NCI-H82 (cell line): ENCODE measurements around the gene LPCAT3.

Source experiments
- DNase-seq: peaks from one replicate; lab custom pipeline; 2025; lab: John Stamatoyannopoulos, UW

Gene LPCAT3

GRCh38 chr12:6936636-6937480 lies 81.4 kb downstream of the LPCAT3 start:
- peak; percentile 69 for DNase-seq

GRCh38 chr12:6936194-6936635 lies 82.1 kb downstream of the LPCAT3 start:
- no peak for DNase-seq

GRCh38 chr12:6935371-6936193 lies 82.7 kb downstream of the LPCAT3 start:
- no peak for DNase-seq

GRCh38 chr12:6934110-6934509 lies 84.2 kb downstream of the LPCAT3 start:
- DNase-seq, result no peak

- DNase-seq, result no peak
Measured at GRCh38 chr12:6932766-6933165, 85.5 kb downstream of the LPCAT3 start.

- no peak for DNase-seq
Measured at GRCh38 chr12:6929466-6930452, 88.5 kb downstream of the LPCAT3 start.

GRCh38 chr12:6928703-6929407 lies 89.4 kb downstream of the LPCAT3 start:
- DNase-seq, result no peak

GRCh38 chr12:6928022-6928702 lies 90.1 kb downstream of the LPCAT3 start:
- no peak for DNase-seq

- peak; percentile 92 for DNase-seq
Measured at GRCh38 chr12:6927379-6928021, 90.8 kb downstream of the LPCAT3 start, which contains the start of gene ATN1. Gene ATN1, plus strand, starts transcription at chr12:6927959. Its CDS starts 6,043 bp downstream, at chr12:6934002.
